IMR-90 (cell line): Measurements from ENCODE around the gene UBE2E2. TPM values are rescaled to one million over a fixed set of nuclear protein-coding genes. Genes with fewer than 3 reads are reported as not detected.

Experiments used
- ATAC-seq: fragments of 200-7000 bp; cut with Tn5 transposase; 2 replicates; pipeline ENCODE4 v1.9.1; 2020; ENCODE audit warnings: low read depth, mild to moderate bottlenecking, moderate library complexity
- BruUV-seq: library from RNA; stranded (reverse); fragments of 400-500 nt; replicated peaks from 2 replicates; lab custom pipeline; 2021; lab: Mats Ljungman, UMichigan
- CTCF ChIA-PET: fragments of 300-600 bp; formaldehyde crosslinking; extraction: SDS; loops from one replicate; lab custom pipeline; 2021; ENCODE audit warnings: antibody characterized with exemption; lab: Yijun Ruan, JAX
- POLR2A ChIA-PET: fragments of 300-600 bp; sonication (Branson Sonifier 250); formaldehyde crosslinking; loops from one replicate; lab custom pipeline; 2022; ENCODE audit warnings: antibody characterized with exemption; ENCODE audit not compliant: unreplicated experiment; lab: Charles Lee
- DNase-seq: peaks from one replicate; pipeline ENCODE4 v3.0.0; 2013
- H2AFZ ChIP-seq: replicated peaks from 2 replicates; pipeline ENCODE3; 2013; ENCODE audit warnings: low read length, mild to moderate bottlenecking; ENCODE audit not compliant: poor library complexity
- H2AK5ac ChIP-seq: 2 replicates; pipeline ENCODE4 v1.6.1; 2013; ENCODE audit warnings: low read depth, low read length, inconsistent platforms
- H2AK9ac ChIP-seq: replicated peaks from 2 replicates; pipeline ENCODE3; 2013; ENCODE audit warnings: mild to moderate bottlenecking, low read depth, low read length, moderate library complexity; ENCODE audit not compliant: poor library complexity
- H2BK120ac ChIP-seq: 2 replicates; pipeline ENCODE4 v1.6.1; 2013; ENCODE audit warnings: low read depth, low read length, inconsistent platforms
- H2BK15ac ChIP-seq: 3 replicates; pipeline ENCODE4 v1.6.1; 2013; ENCODE audit warnings: low read depth, low read length, inconsistent platforms
- H2BK20ac ChIP-seq: 2 replicates; pipeline ENCODE4 v1.6.1; 2013; ENCODE audit warnings: low read depth, mild to moderate bottlenecking, inconsistent platforms, low read length, moderate library complexity
- H2BK5ac ChIP-seq: 2 replicates; pipeline ENCODE4 v1.6.1; 2013; ENCODE audit warnings: mild to moderate bottlenecking, low read depth, low read length, inconsistent platforms; ENCODE audit not compliant: poor library complexity, severe bottlenecking
- H3K14ac ChIP-seq: replicated peaks from 2 replicates; pipeline ENCODE4 v1.6.1; 2013; ENCODE audit warnings: low read depth, low read length, inconsistent platforms
- H3K18ac ChIP-seq: 2 replicates; pipeline ENCODE4 v1.6.1; 2013; ENCODE audit warnings: low read depth, low read length, control low read depth
- H3K23ac ChIP-seq: 2 replicates; pipeline ENCODE4 v1.6.1; 2013; ENCODE audit warnings: low read depth, low read length, inconsistent platforms
- H3K27ac ChIP-seq: 2 replicates; pipeline ENCODE4 v1.5.1; 2013; ENCODE audit warnings: mild to moderate bottlenecking, control low read depth, low read length; ENCODE audit not compliant: insufficient read depth
- H3K27me3 ChIP-seq: 2 replicates; pipeline ENCODE4 v1.6.1; 2013; ENCODE audit warnings: low read length; ENCODE audit not compliant: control insufficient read depth, insufficient read depth
- H3K36me3 ChIP-seq: 2 replicates; pipeline ENCODE4 v1.6.1; 2013; ENCODE audit warnings: low read length, mixed read lengths; ENCODE audit not compliant: control insufficient read depth, insufficient read depth
- H3K4ac ChIP-seq: 2 replicates; pipeline ENCODE4 v1.6.1; 2013; ENCODE audit warnings: low read depth, low read length, inconsistent platforms
- H3K4me1 ChIP-seq: 2 replicates; pipeline ENCODE4 v1.6.1; 2013; ENCODE audit warnings: low read length, mixed read lengths; ENCODE audit not compliant: control insufficient read depth, insufficient read depth
- H3K4me2 ChIP-seq: 2 replicates; pipeline ENCODE4 v1.6.1; 2013; ENCODE audit warnings: low read depth, mild to moderate bottlenecking, control low read depth, low read length, moderate library complexity
- H3K4me3 ChIP-seq: 2 replicates; pipeline ENCODE4 v1.5.1; 2013; ENCODE audit warnings: low read depth, mild to moderate bottlenecking, control low read depth, low read length, moderate library complexity; ENCODE audit not compliant: insufficient read depth
- H3K56ac ChIP-seq: 2 replicates; pipeline ENCODE4 v1.6.1; 2013; ENCODE audit warnings: low read length, inconsistent platforms; ENCODE audit not compliant: insufficient read depth; ENCODE audit errors: extremely low read depth
- H3K79me1 ChIP-seq, 2 experiments: 2 replicates each; pipeline ENCODE4 v1.6.1; 2013; ENCODE audit warnings: low read length in 2 of 2, inconsistent platforms in 1 of 2, low read depth in 1 of 2
- H3K9ac ChIP-seq: 2 replicates; pipeline ENCODE4 v1.6.1; 2013; ENCODE audit warnings: low read depth, low read length, control low read depth
- H3K9me1 ChIP-seq: 2 replicates; pipeline ENCODE4 v1.6.1; 2013; ENCODE audit warnings: low read length, inconsistent platforms; ENCODE audit not compliant: insufficient read depth
- H3K9me3 ChIP-seq: 2 replicates; pipeline ENCODE4 v1.6.1; 2013; ENCODE audit warnings: low read length; ENCODE audit not compliant: control insufficient read depth, insufficient read depth
- H4K20me1 ChIP-seq: 2 replicates; pipeline ENCODE4 v1.6.1; 2013; ENCODE audit warnings: low read length, inconsistent platforms; ENCODE audit not compliant: insufficient read depth
- H4K5ac ChIP-seq: 2 replicates; pipeline ENCODE4 v1.6.1; 2013; ENCODE audit warnings: mild to moderate bottlenecking, low read depth, low read length, control low read depth
- H4K8ac ChIP-seq, 2 experiments: 2 replicates each; pipeline ENCODE4 v1.6.1; 2013; ENCODE audit warnings: low read depth in 2 of 2, low read length in 2 of 2, control low read depth in 1 of 2, inconsistent platforms in 1 of 2
- H4K91ac ChIP-seq: 2 replicates; pipeline ENCODE4 v1.6.1; 2013; ENCODE audit warnings: low read depth, low read length, inconsistent platforms; ENCODE audit not compliant: insufficient read depth
- CHD1 ChIP-seq: IDR thresholded peaks from 2 replicates; pipeline ENCODE4 v1.6.1; 2012; ENCODE audit warnings: low read depth, low read length, improper control_type of control experiment
- FOS ChIP-seq: fragments of 150-350 bp; IDR thresholded peaks from 2 replicates; pipeline ENCODE4 v1.6.1; 2016; ENCODE audit warnings: low read depth, low read length
- MAZ ChIP-seq: IDR thresholded peaks from 2 replicates; pipeline ENCODE4 v1.6.1; 2012; ENCODE audit warnings: low read depth, mild to moderate bottlenecking, low read length, improper control_type of control experiment, moderate library complexity, borderline replicate concordance
- MXI1 ChIP-seq: IDR thresholded peaks from 2 replicates; pipeline ENCODE4 v1.6.1; 2012; ENCODE audit warnings: low read depth, mild to moderate bottlenecking, low read length, moderate library complexity, borderline replicate concordance
- POLR2A ChIP-seq: IDR thresholded peaks from 2 replicates; pipeline ENCODE4 v1.6.1; 2012; ENCODE audit warnings: mild to moderate bottlenecking, low read depth, low read length
- RCOR1 ChIP-seq: IDR thresholded peaks from 2 replicates; pipeline ENCODE4 v1.6.1; 2012; ENCODE audit warnings: mild to moderate bottlenecking, low read length, improper control_type of control experiment; ENCODE audit not compliant: insufficient replicate concordance
- RFX5 ChIP-seq: IDR thresholded peaks from 2 replicates; pipeline ENCODE4 v1.8.0; 2012; ENCODE audit warnings: low read depth, mild to moderate bottlenecking, low read length, moderate library complexity
- USF2 ChIP-seq: fragments of 150-350 bp; IDR thresholded peaks from 2 replicates; pipeline ENCODE4 v1.6.1; 2017; ENCODE audit warnings: mild to moderate bottlenecking, antibody characterized with exemption, low read length, low read depth
- dilution Hi-C: fragments of 300-500 bp; cut with HindIII; formaldehyde crosslinking; loops from one replicate; pipeline ENCODE4 v1.14.3; 2018; ENCODE audit warnings: low sequenced_read_pairs; ENCODE audit not compliant: unreplicated experiment
- in situ Hi-C: fragments of 300-500 bp; cut with MboI; formaldehyde crosslinking; loops from 3 replicates; pipeline ENCODE4 v1.14.3; 2019; ENCODE audit warnings: low sequenced_read_pairs, inconsistent platforms, mixed read lengths
- intact Hi-C: fragments of 100-400 bp; cut with micrococcal nuclease; formaldehyde crosslinking; loops from 2 replicates; pipeline ENCODE4 v1.10.0; 2022
- polyA plus RNA-seq, 3 experiments: library from polyadenylated mRNA; depleted of rRNA; stranded (reverse); fragments of >200 nt; gene quantifications; 2 replicates each; pipeline ENCODE4 v1.2.3, GENCODE V29; 2012; ENCODE audit warnings: low replicate concordance in 1 of 3
- total RNA-seq: library from RNA; depleted of rRNA; stranded (reverse); fragments of >200 nt; gene quantifications from 2 replicates; pipeline ENCODE4 v1.2.3, GENCODE V29; 2012
- TF ChIP-seq, protein P1 (sequence below): conservative IDR thresholded peaks from 2 replicates; pipeline ENCODE4 v1.5.1; 2012; ENCODE audit warnings: mild to moderate bottlenecking, low read depth, low read length, improper control_type of control experiment

UBE2E2 gene
- total and polyA plus RNA-seq, 2 of the 4 experiments (the other 2 are of a cell fraction): 18.6 to 32.7 TPM

GRCh38 chr3:23390989-23391553, 187.9 kb downstream of the UBE2E2 start:
- Histone ChIP-seq H2AFZ (no peak overlapping the region), H4K91ac (no peak overlapping the region), H3K9me1 (no peaks in the 10 kb centered on the region), H3K4me3 (no peak overlapping the region), H3K79me1 (no peaks in the 10 kb centered on the region; a peak in 1 of 4 replicates), H2BK120ac (no peak overlapping the region), H3K4me2 (no peak overlapping the region), H3K14ac (no peak overlapping the region), H4K5ac (no peak overlapping the region), H3K56ac (no peak overlapping the region), H3K23ac (no peak overlapping the region), H2BK20ac (no peak overlapping the region), H2BK5ac (no peak overlapping the region), H3K4ac (no peak overlapping the region), H3K9me3 (no peaks in the 10 kb centered on the region), H3K9ac (no peak overlapping the region), H2BK15ac (no peak overlapping the region), H3K27ac (no peak overlapping the region), H3K36me3 (no peaks in the 10 kb centered on the region), H2AK5ac (no peak overlapping the region), H4K20me1 (no peaks in the 10 kb centered on the region; the same call in 1 of the 2 replicates), H3K27me3 (no peaks in the 10 kb centered on the region), H3K4me1 (no peaks in the 10 kb centered on the region; the same call in 1 of the 2 replicates), H4K8ac (no peak overlapping the region), H3K18ac (no peak overlapping the region), H2AK9ac (no peak overlapping the region)
- intact Hi-C loops: no loop called here
- DNase-seq (no peak), ATAC-seq (no peak)
- in situ Hi-C loops: no loop called here
- TF ChIP-seq USF2: no peak
- TF ChIP-seq MXI1: no peak
- TF ChIP-seq POLR2A: no peak
- no peak for TF ChIP-seq MAZ
- TF ChIP-seq, protein P1, sequence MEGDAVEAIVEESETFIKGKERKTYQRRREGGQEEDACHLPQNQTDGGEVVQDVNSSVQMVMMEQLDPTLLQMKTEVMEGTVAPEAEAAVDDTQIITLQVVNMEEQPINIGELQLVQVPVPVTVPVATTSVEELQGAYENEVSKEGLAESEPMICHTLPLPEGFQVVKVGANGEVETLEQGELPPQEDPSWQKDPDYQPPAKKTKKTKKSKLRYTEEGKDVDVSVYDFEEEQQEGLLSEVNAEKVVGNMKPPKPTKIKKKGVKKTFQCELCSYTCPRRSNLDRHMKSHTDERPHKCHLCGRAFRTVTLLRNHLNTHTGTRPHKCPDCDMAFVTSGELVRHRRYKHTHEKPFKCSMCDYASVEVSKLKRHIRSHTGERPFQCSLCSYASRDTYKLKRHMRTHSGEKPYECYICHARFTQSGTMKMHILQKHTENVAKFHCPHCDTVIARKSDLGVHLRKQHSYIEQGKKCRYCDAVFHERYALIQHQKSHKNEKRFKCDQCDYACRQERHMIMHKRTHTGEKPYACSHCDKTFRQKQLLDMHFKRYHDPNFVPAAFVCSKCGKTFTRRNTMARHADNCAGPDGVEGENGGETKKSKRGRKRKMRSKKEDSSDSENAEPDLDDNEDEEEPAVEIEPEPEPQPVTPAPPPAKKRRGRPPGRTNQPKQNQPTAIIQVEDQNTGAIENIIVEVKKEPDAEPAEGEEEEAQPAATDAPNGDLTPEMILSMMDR: no peak
- TF ChIP-seq FOS: no peak
- no peak for TF ChIP-seq RFX5
- no peak for TF ChIP-seq RCOR1
- TF ChIP-seq CHD1: no peak
- no TSS peak for BruUV-seq
- ChIA-PET POLR2A (no interaction called here), CTCF (no interaction called here)
- dilution Hi-C loops: no loop called here
